PC-9 (cell line): ENCODE data around the gene CFAP54. TPM values are rescaled to one million over a fixed set of nuclear protein-coding genes. Genes with fewer than 3 reads are reported as not detected.

Experiments
- BruUV-seq: library from RNA; stranded (reverse); fragments of 400-500 nt; replicated peaks from 2 replicates; lab custom pipeline; 2021; lab: Mats Ljungman, UMichigan
- CTCF ChIA-PET: fragments of 300-600 bp; sonication (Branson Sonifier 250); formaldehyde crosslinking; loops from one replicate; lab custom pipeline; 2022; ENCODE audit warnings: antibody characterized with exemption; lab: Charles Lee
- POLR2A ChIA-PET: fragments of 300-600 bp; sonication (Branson Sonifier 250); formaldehyde crosslinking; loops from one replicate; lab custom pipeline; 2022; ENCODE audit warnings: antibody characterized with exemption; ENCODE audit not compliant: unreplicated experiment; lab: Charles Lee
- DNase-seq, 2 experiments: peaks; one replicate each; pipeline versions ENCODE4 v3.0.0 to v3.0.0-alpha.2; 2015 to 2022; ENCODE audit warnings: mixed read lengths in 1 of 2
- H2AFZ ChIP-seq: fragments of 200-600 bp; sonication (generic); 2 replicates; pipeline ENCODE4 v1.8.1; 2017; ENCODE audit warnings: antibody characterized with exemption
- H3F3A ChIP-seq: fragments of 200-600 bp; sonication (generic); 2 replicates; pipeline ENCODE4 v1.8.1; 2017; ENCODE audit warnings: antibody characterized with exemption, mild to moderate bottlenecking, low read depth; ENCODE audit not compliant: insufficient read depth
- H3K27ac ChIP-seq: fragments of 200-600 bp; sonication (generic); 2 replicates; pipeline ENCODE4 v1.6.1; 2016; ENCODE audit warnings: mixed run types
- H3K27me3 ChIP-seq: fragments of 200-600 bp; sonication (generic); 2 replicates; pipeline ENCODE4 v1.6.1; 2016; ENCODE audit warnings: low read depth, mixed run types; ENCODE audit not compliant: insufficient read depth
- H3K36me3 ChIP-seq: fragments of 200-600 bp; sonication (generic); 2 replicates; pipeline ENCODE4 v1.6.1; 2016; ENCODE audit warnings: low read depth, mixed run types
- H3K4me1 ChIP-seq: fragments of 200-600 bp; sonication (generic); replicated peaks from 2 replicates; pipeline ENCODE4 v1.6.1; 2016; ENCODE audit warnings: mixed run types; ENCODE audit not compliant: insufficient read depth
- H3K4me2 ChIP-seq: fragments of 200-600 bp; sonication (generic); 2 replicates; pipeline ENCODE4 v1.6.1; 2017; ENCODE audit warnings: mixed run types
- H3K4me3 ChIP-seq: fragments of 200-600 bp; sonication (generic); 2 replicates; pipeline ENCODE4 v1.6.1; 2016; ENCODE audit warnings: mixed run types
- H3K79me2 ChIP-seq: fragments of 200-600 bp; sonication (generic); 2 replicates; pipeline ENCODE4 v1.6.1; 2017; ENCODE audit warnings: low read depth, mixed run types
- H3K9me2 ChIP-seq: fragments of 200-600 bp; sonication (generic); 2 replicates; pipeline ENCODE4 v1.8.1; 2017; ENCODE audit warnings: mild to moderate bottlenecking; ENCODE audit not compliant: insufficient read depth
- H3K9me3 ChIP-seq: fragments of 200-600 bp; sonication (generic); 2 replicates; pipeline ENCODE4 v1.8.1; 2016; ENCODE audit warnings: low read depth; ENCODE audit not compliant: insufficient read depth
- H4K20me1 ChIP-seq: fragments of 200-600 bp; sonication (generic); 2 replicates; pipeline ENCODE4 v1.8.1; 2017; ENCODE audit not compliant: insufficient read depth
- EZH2 ChIP-seq: fragments of 200-600 bp; sonication (generic); IDR thresholded peaks from 2 replicates; pipeline ENCODE4 v1.8.0; 2017; ENCODE audit warnings: antibody characterized with exemption, low read depth
- intact Hi-C: fragments of 100-400 bp; cut with micrococcal nuclease; formaldehyde crosslinking; loops from one replicate; pipeline ENCODE4 v1.10.0; 2022; ENCODE audit not compliant: unreplicated experiment
- total RNA-seq: library from RNA; stranded (reverse); gene quantifications from 2 replicates; pipeline ENCODE4 v1.2.3, GENCODE V29; 2021
- TF ChIP-seq, protein P1 (sequence below): fragments of 200-600 bp; sonication (generic); conservative IDR thresholded peaks from 2 replicates; pipeline ENCODE4 v1.6.1; 2017; ENCODE audit warnings: mixed run types, antibody characterized with exemption, mild to moderate bottlenecking, moderate library complexity

CFAP54 gene
- total RNA-seq, 1 experiment from 2014 or later = 16.4 TPM

- Histone ChIP-seq H2AFZ (no peak overlapping the region), H3K9me2 (no peaks in the 10 kb centered on the region), H3F3A (no peaks in the 10 kb centered on the region), H3K36me3 (no peaks in the 10 kb centered on the region), H4K20me1 (no peaks in the 10 kb centered on the region), H3K4me3 (no peak overlapping the region), H3K9me3 (no peaks in the 10 kb centered on the region), H3K4me2 (no peak overlapping the region), H3K79me2 (no peaks in the 10 kb centered on the region), H3K27ac (no peak overlapping the region), H3K27me3 (no peaks in the 10 kb centered on the region), H3K4me1 (no peaks in the 10 kb centered on the region)
- CTCF ChIA-PET = no interaction called here
- TF ChIP-seq, protein P1, sequence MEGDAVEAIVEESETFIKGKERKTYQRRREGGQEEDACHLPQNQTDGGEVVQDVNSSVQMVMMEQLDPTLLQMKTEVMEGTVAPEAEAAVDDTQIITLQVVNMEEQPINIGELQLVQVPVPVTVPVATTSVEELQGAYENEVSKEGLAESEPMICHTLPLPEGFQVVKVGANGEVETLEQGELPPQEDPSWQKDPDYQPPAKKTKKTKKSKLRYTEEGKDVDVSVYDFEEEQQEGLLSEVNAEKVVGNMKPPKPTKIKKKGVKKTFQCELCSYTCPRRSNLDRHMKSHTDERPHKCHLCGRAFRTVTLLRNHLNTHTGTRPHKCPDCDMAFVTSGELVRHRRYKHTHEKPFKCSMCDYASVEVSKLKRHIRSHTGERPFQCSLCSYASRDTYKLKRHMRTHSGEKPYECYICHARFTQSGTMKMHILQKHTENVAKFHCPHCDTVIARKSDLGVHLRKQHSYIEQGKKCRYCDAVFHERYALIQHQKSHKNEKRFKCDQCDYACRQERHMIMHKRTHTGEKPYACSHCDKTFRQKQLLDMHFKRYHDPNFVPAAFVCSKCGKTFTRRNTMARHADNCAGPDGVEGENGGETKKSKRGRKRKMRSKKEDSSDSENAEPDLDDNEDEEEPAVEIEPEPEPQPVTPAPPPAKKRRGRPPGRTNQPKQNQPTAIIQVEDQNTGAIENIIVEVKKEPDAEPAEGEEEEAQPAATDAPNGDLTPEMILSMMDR = no peak
- TF ChIP-seq EZH2 = no peak
- BruUV-seq = no TSS peak
- intact Hi-C loops = no loop called here
- POLR2A ChIA-PET = no interaction called here
- no peak for DNase-seq
Measured at GRCh38 chr12:96831346-96831745, 342.0 kb downstream of the CFAP54 start.

DNA sequence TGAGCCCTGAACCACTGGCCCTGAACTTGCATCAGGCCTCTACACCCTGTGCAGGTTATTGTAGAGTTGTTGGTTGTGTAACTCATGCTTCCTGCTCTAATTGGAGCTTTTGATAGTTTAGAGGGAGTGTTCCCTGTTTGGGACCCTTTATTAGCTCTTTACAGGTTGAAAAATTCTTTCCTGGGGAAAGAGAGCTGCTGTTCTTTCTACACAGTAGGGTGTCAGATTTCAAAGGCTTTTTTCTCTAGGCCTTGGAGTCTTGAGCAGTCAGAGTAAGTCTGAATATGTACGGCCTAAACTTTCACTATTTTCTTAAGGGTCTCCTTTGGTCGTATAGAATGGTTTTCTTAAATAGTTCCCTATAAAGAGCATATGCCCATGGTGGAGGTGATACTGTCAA is 356.9 kb downstream of the CFAP54 start:
- H3K79me2 ChIP-seq = no peaks in the 10 kb centered on the region
- BruUV-seq = no TSS peak
- no peak overlapping the region for H3K4me2 ChIP-seq
- ChIA-PET CTCF (no interaction called here), POLR2A (no interaction called here)
- no peaks in the 10 kb centered on the region for H3K36me3 ChIP-seq
- TF ChIP-seq, protein P1 = no peak
- no peak for TF ChIP-seq EZH2
- no peak overlapping the region for H3K4me3 ChIP-seq
- no peaks in the 10 kb centered on the region for H3K9me2 ChIP-seq
- H3F3A ChIP-seq = no peaks in the 10 kb centered on the region
- no peaks in the 10 kb centered on the region for H4K20me1 ChIP-seq
- H3K27ac ChIP-seq = no peak overlapping the region
- no peaks in the 10 kb centered on the region for H3K4me1 ChIP-seq
- DNase-seq = no peak
- no peaks in the 10 kb centered on the region for H3K27me3 ChIP-seq
- no peak overlapping the region for H2AFZ ChIP-seq
- intact Hi-C loops = no loop called here
- no peaks in the 10 kb centered on the region for H3K9me3 ChIP-seq

DNA sequence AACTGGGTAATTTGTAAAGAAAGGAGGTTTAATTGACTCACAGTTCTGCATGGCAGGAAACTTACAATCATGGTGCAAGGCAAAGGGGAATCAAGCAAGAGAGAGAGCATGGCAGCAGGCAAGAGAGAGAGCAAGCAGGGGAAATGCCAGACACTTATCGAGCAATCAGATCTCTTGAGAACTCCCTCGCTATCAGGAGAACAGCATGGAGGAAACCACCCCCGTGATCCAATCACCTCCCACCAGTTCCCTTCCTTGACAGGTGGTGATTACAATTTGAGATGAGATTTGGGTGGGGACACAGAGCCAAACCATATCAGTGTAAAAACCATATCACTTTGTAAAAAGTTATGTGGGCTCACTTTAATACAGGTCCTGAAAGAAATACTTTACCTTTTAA is 361.3 kb downstream of the CFAP54 start:
- Histone ChIP-seq H3K9me2 (no peaks in the 10 kb centered on the region), H3K9me3 (no peaks in the 10 kb centered on the region), H3K27ac (no peak overlapping the region), H3K4me3 (no peak overlapping the region), H3K27me3 (no peaks in the 10 kb centered on the region), H3K36me3 (no peaks in the 10 kb centered on the region), H3K4me2 (no peak overlapping the region), H4K20me1 (no peaks in the 10 kb centered on the region), H3K4me1 (no peaks in the 10 kb centered on the region), H3K79me2 (no peaks in the 10 kb centered on the region), H2AFZ (no peak overlapping the region), H3F3A (no peaks in the 10 kb centered on the region)
- no TSS peak for BruUV-seq
- no peak for TF ChIP-seq EZH2
- TF ChIP-seq, protein P1 = no peak
- POLR2A ChIA-PET = no interaction called here
- intact Hi-C loops = no loop called here
- CTCF ChIA-PET = no interaction called here
- no peak for DNase-seq
